H1 (cell line): ENCODE results near the gene SUSD6. TPM values are rescaled to one million over a fixed set of nuclear protein-coding genes. Genes with fewer than 3 reads are reported as not detected.

ENCODE experiments used
- CTCF ChIA-PET: fragments of 300-600 bp; sonication (Branson Sonifier 250); formaldehyde crosslinking; loops from one replicate; lab custom pipeline; 2021; ENCODE audit not compliant: partially characterized antibody; lab: Charles Lee
- POLR2A ChIA-PET: fragments of 300-600 bp; sonication (Branson Sonifier 250); formaldehyde crosslinking; loops from one replicate; lab custom pipeline; 2021; ENCODE audit warnings: inconsistent platforms; ENCODE audit not compliant: partially characterized antibody; lab: Charles Lee
- DNase-seq, 2 experiments: peaks; one replicate each; pipeline versions ENCODE4 v3.0.0 to v3.0.0-alpha.2; 2010 to 2022; ENCODE audit warnings: low spot score in 2 of 2, low read depth in 1 of 2, mixed read lengths in 1 of 2
- FAIRE-seq: peaks from 2 replicates; lab custom pipeline; 2011; peaks lifted over from hg19 to GRCh38; lab: Jason Lieb, UNC
- H2AFZ ChIP-seq: 2 replicates; pipeline ENCODE4 v1.8.1; 2012; ENCODE audit warnings: low read length, inconsistent platforms
- H2AK5ac ChIP-seq: 2 replicates; pipeline ENCODE4 v1.6.1; 2013; ENCODE audit warnings: low read depth, low read length
- H2BK120ac ChIP-seq: replicated peaks from 2 replicates; pipeline ENCODE3; 2013; ENCODE audit warnings: low read depth, low read length, inconsistent platforms
- H2BK12ac ChIP-seq: 2 replicates; pipeline ENCODE4 v1.6.1; 2013; ENCODE audit warnings: low read depth, low read length
- H2BK15ac ChIP-seq: 2 replicates; pipeline ENCODE4 v1.6.1; 2013; ENCODE audit warnings: low read length
- H2BK20ac ChIP-seq: 2 replicates; pipeline ENCODE4 v1.6.1; 2013; ENCODE audit warnings: low read length
- H2BK5ac ChIP-seq: 2 replicates; pipeline ENCODE4 v1.6.1; 2013; ENCODE audit warnings: low read depth, low read length
- H3K14ac ChIP-seq: 2 replicates; pipeline ENCODE4 v1.6.1; 2013; ENCODE audit warnings: inconsistent platforms; ENCODE audit not compliant: insufficient read length
- H3K18ac ChIP-seq: 2 replicates; pipeline ENCODE4 v1.6.1; 2013; ENCODE audit warnings: low read length; ENCODE audit errors: extremely low read depth
- H3K23ac ChIP-seq: 2 replicates; pipeline ENCODE4 v1.6.1; 2013; ENCODE audit warnings: inconsistent platforms; ENCODE audit not compliant: insufficient read length
- H3K23me2 ChIP-seq: 2 replicates; pipeline ENCODE4 v1.6.1; 2013; ENCODE audit warnings: low read depth, low read length
- H3K27ac ChIP-seq: 2 replicates; pipeline ENCODE4 v1.6.1; 2011; ENCODE audit warnings: low read depth, low read length, inconsistent platforms
- H3K27me3 ChIP-seq, 4 experiments: replicated peaks in 1 of 4; 1 replicate in 1 of 4; 2 replicates in 3 of 4; pipeline versions ENCODE4 v1.6.1 to v1.8.1; 2011 to 2013; ENCODE audit warnings: low read length in 3 of 4, mild to moderate bottlenecking in 3 of 4, inconsistent platforms in 2 of 4, mixed read lengths in 2 of 4, moderate library complexity in 1 of 4; ENCODE audit not compliant: control insufficient read depth in 3 of 4, insufficient read depth in 3 of 4; ENCODE audit errors: extremely low read depth in 1 of 4
- H3K36me3 ChIP-seq, 4 experiments: 2 replicates each; pipeline versions ENCODE4 v1.6.1 to v1.8.1; 2011 to 2013; ENCODE audit warnings: mild to moderate bottlenecking in 4 of 4, low read length in 3 of 4, moderate library complexity in 2 of 4, control low read depth in 1 of 4, inconsistent platforms in 1 of 4; ENCODE audit not compliant: insufficient read depth in 4 of 4, control insufficient read depth in 2 of 4
- H3K4ac ChIP-seq: replicated peaks from 2 replicates; pipeline ENCODE3; 2013; ENCODE audit warnings: low read length, low read depth, mixed read lengths, inconsistent platforms; ENCODE audit not compliant: insufficient read length
- H3K4me1 ChIP-seq, 4 experiments: replicated peaks in 1 of 4; 1 replicate in 1 of 4; 2 replicates in 3 of 4; pipeline versions ENCODE4 v1.6.1 to v1.8.1; 2011 to 2013; ENCODE audit warnings: low read length in 3 of 4, inconsistent platforms in 2 of 4, mixed read lengths in 1 of 4; ENCODE audit not compliant: insufficient read depth in 4 of 4, control insufficient read depth in 3 of 4
- H3K4me2 ChIP-seq, 2 experiments: 2 replicates each; pipeline versions ENCODE4 v1.6.1 to v1.8.1; 2011 to 2013; ENCODE audit warnings: low read depth in 2 of 2, low read length in 2 of 2, control low read depth in 1 of 2, inconsistent platforms in 1 of 2, mild to moderate bottlenecking in 1 of 2; ENCODE audit not compliant: insufficient read depth in 1 of 2
- H3K4me3 ChIP-seq, 4 experiments: fragments of 200-600, 300-600 bp in 1 of 4; sonication (generic), shearing (Covaris generic), sonication (Bioruptor Twin) in 1 of 4; 2 replicates each; pipeline versions ENCODE4 v1.5.1 to v1.8.1; 2011 to 2016; ENCODE audit warnings: low read length in 4 of 4, low read depth in 3 of 4, control low read depth in 2 of 4, inconsistent platforms in 2 of 4, mild to moderate bottlenecking in 2 of 4, mixed read lengths in 1 of 4, moderate library complexity in 1 of 4; ENCODE audit not compliant: insufficient read depth in 2 of 4; ENCODE audit errors: extremely low read depth in 1 of 4
- H3K56ac ChIP-seq: replicated peaks from 2 replicates; pipeline ENCODE3; 2013; ENCODE audit warnings: low read depth, mild to moderate bottlenecking, mixed read lengths, low read length, inconsistent platforms; ENCODE audit not compliant: insufficient read length
- H3K79me1 ChIP-seq: 2 replicates; pipeline ENCODE4 v1.6.1; 2013; ENCODE audit warnings: low read depth, low read length, control low read depth
- H3K79me2 ChIP-seq, 2 experiments: 2 replicates each; pipeline versions ENCODE4 v1.6.1 to v1.8.1; 2012 to 2013; ENCODE audit warnings: low read length in 2 of 2, mild to moderate bottlenecking in 2 of 2, inconsistent platforms in 1 of 2; ENCODE audit not compliant: insufficient read depth in 2 of 2, control insufficient read depth in 1 of 2
- H3K9ac ChIP-seq, 4 experiments: replicated peaks in 1 of 4; 1 replicate in 1 of 4; 2 replicates in 3 of 4; pipeline versions ENCODE4 v1.6.1 to v1.8.1; 2011 to 2013; ENCODE audit warnings: low read depth in 3 of 4, low read length in 3 of 4, control low read depth in 2 of 4, mild to moderate bottlenecking in 2 of 4, moderate library complexity in 2 of 4, inconsistent platforms in 1 of 4; ENCODE audit errors: extremely low read depth in 1 of 4
- H3K9me3 ChIP-seq, 2 experiments: 2 replicates each; pipeline versions ENCODE4 v1.6.1 to v1.8.1; 2012 to 2013; ENCODE audit warnings: mild to moderate bottlenecking in 2 of 2, moderate library complexity in 2 of 2, control low read depth in 1 of 2, inconsistent platforms in 1 of 2, low read depth in 1 of 2, low read length in 1 of 2, mixed read lengths in 1 of 2; ENCODE audit not compliant: insufficient read depth in 2 of 2
- H4K20me1 ChIP-seq, 2 experiments: replicated peaks in 1 of 2; 2 replicates each; pipeline versions ENCODE3 to v1.8.1; 2011 to 2013; ENCODE audit warnings: inconsistent platforms in 2 of 2, low read length in 2 of 2, mild to moderate bottlenecking in 1 of 2; ENCODE audit not compliant: insufficient read depth in 2 of 2, control insufficient read depth in 1 of 2
- H4K5ac ChIP-seq: 2 replicates; pipeline ENCODE4 v1.6.1; 2013; ENCODE audit warnings: low read length, low read depth, mixed read lengths, inconsistent platforms; ENCODE audit not compliant: insufficient read length
- H4K8ac ChIP-seq: 2 replicates; pipeline ENCODE4 v1.8.0; 2013; ENCODE audit warnings: mild to moderate bottlenecking, moderate library complexity, low read length, inconsistent platforms; ENCODE audit not compliant: insufficient read depth; ENCODE audit errors: extremely low read depth
- H4K91ac ChIP-seq: replicated peaks from 2 replicates; pipeline ENCODE3; 2013; ENCODE audit warnings: low read length, mixed read lengths, inconsistent platforms; ENCODE audit not compliant: insufficient read length
- CBX8 ChIP-seq: fragments of 300-800, 300-1000 bp; sonication (generic); IDR thresholded peaks from 2 replicates; pipeline ENCODE4 v1.7.1; 2016; ENCODE audit warnings: low read depth, low read length, borderline replicate concordance
- JUN ChIP-seq: IDR thresholded peaks from 2 replicates; pipeline ENCODE4 v1.6.1; 2011; ENCODE audit warnings: low read depth, mild to moderate bottlenecking, improper control_type of control experiment, low read length
- MAX ChIP-seq: IDR thresholded peaks from 2 replicates; pipeline ENCODE4 v1.6.1; 2012; ENCODE audit warnings: inconsistent platforms
- PHF8 ChIP-seq: fragments of 200-600 bp; sonication (generic); conservative IDR thresholded peaks from 2 replicates; pipeline ENCODE4 v1.7.1; 2012; ENCODE audit warnings: low read depth, mild to moderate bottlenecking, inconsistent platforms, low read length, moderate library complexity
- POU5F1 ChIP-seq: IDR thresholded peaks from 2 replicates; pipeline ENCODE4 v1.6.1; 2011; ENCODE audit warnings: low read depth, mild to moderate bottlenecking, low read length, moderate library complexity
- SAP30 ChIP-seq: fragments of 300-600 bp; sonication (generic); IDR thresholded peaks from 2 replicates; pipeline ENCODE4 v1.7.1; 2012; ENCODE audit warnings: low read length, moderate library complexity, mild to moderate bottlenecking, inconsistent platforms; ENCODE audit not compliant: insufficient read depth, insufficient replicate concordance
- USF2 ChIP-seq: IDR thresholded peaks from 2 replicates; pipeline ENCODE4 v1.6.1; 2011; ENCODE audit warnings: low read length, improper control_type of control experiment
- YY1 ChIP-seq: IDR thresholded peaks from 2 replicates; pipeline ENCODE4 v1.6.1; 2011; ENCODE audit warnings: low read depth, mild to moderate bottlenecking, low read length
- ZNF274 ChIP-seq: IDR thresholded peaks from 2 replicates; pipeline ENCODE4 v1.7.0; 2012; ENCODE audit warnings: low read length, borderline replicate concordance; ENCODE audit errors: extremely low read depth
- polyA plus RNA-seq, 7 experiments: library from polyadenylated mRNA; depleted of rRNA in 3 of 7; stranded (reverse) in 5 of 7; unstranded in 2 of 7; fragments of >200 nt in 5 of 7; fragments of 200-250 nt in 2 of 7; gene quantifications; 1 replicate in 5 of 7; 2 replicates in 1 of 7; 4 replicates in 1 of 7; pipeline versions ENCODE4 v1.2.1 to v1.2.3, GENCODE V29; 2011 to 2013; ENCODE audit warnings: missing spikeins in 2 of 7, mixed read lengths in 2 of 7
- total RNA-seq: library from RNA; stranded (reverse); fragmentation: NEBNext Ultra II Directional; extraction: Animal tissue kit (Norgen Biotek cat#: 25700); gene quantifications from 2 replicates; pipeline ENCODE4 v1.2.1, GENCODE V29; 2021

Gene SUSD6
- total and polyA plus RNA-seq, 2 of the 8 experiments (the other 6 are each of a cell fraction or from before 2014, with no cell fraction given), result 3.0 to 3.8 TPM

GRCh38 chr14:69755296-69755695 lies 143.9 kb downstream of the SUSD6 start:
- Histone ChIP-seq H3K56ac (no peak overlapping the region), H3K14ac (no peak overlapping the region), H2BK12ac (no peak overlapping the region), H3K9ac (no peak overlapping the region), H4K20me1 (no peaks in the 10 kb centered on the region), H2BK20ac (no peak overlapping the region), H3K4me3 (no peak overlapping the region), H3K4ac (no peak overlapping the region), H3K4me1 (0 out of 7 replicates have a peak, but pooled peaks cover 0 to 2% (median 0%) of the 10 kb centered on the region in 4 experiments), H4K5ac (no peak overlapping the region), H2AFZ (no peak overlapping the region), H3K4me2 (no peak overlapping the region), H2BK120ac (no peak overlapping the region), H3K79me1 (no peaks in the 10 kb centered on the region), H3K9me3 (no peaks in the 10 kb centered on the region), H3K79me2 (no peaks in the 10 kb centered on the region), H2AK5ac (no peak overlapping the region), H2BK5ac (no peak overlapping the region), H3K23ac (no peak overlapping the region), H3K23me2 (no peaks in the 10 kb centered on the region), H4K91ac (no peak overlapping the region), H3K36me3 (no peaks in the 10 kb centered on the region), H3K18ac (no peak overlapping the region), H4K8ac (no peak overlapping the region), H2BK15ac (no peak overlapping the region), H3K27ac (no peak overlapping the region), H3K27me3 (no peaks in the 10 kb centered on the region)
- no peak for FAIRE-seq
- CTCF ChIA-PET, result interaction anchor here (1.1 to 1.6 kb wide), 4 partner anchors 11 to 258 kb away, joined by 3 to 5 read pairs (median 4); no protein-coding TSS in a partner anchor
- POLR2A ChIA-PET, result interaction anchor here (5.0 kb wide), 1 partner anchor 12 kb away, joined by 39 read pairs; the partner anchor contains the start of gene SRSF5
- TF ChIP-seq SAP30 (no peak), ZNF274 (no peak), YY1 (no peak), PHF8 (no peak), POU5F1 (no peak), JUN (no peak), CBX8 (no peak), MAX (no peak), USF2 (no peak)
- DNase-seq, result no peak
